ENCODE measurements around the gene ESYT2. TPM values are rescaled to one million over a fixed set of nuclear protein-coding genes. Genes with fewer than 3 reads are reported as not detected.

Gene ESYT2
- total and polyA plus RNA-seq, 2 of the 4 experiments (the other 2 are of a cell fraction), result 26.7 to 69.9 TPM

DNA sequence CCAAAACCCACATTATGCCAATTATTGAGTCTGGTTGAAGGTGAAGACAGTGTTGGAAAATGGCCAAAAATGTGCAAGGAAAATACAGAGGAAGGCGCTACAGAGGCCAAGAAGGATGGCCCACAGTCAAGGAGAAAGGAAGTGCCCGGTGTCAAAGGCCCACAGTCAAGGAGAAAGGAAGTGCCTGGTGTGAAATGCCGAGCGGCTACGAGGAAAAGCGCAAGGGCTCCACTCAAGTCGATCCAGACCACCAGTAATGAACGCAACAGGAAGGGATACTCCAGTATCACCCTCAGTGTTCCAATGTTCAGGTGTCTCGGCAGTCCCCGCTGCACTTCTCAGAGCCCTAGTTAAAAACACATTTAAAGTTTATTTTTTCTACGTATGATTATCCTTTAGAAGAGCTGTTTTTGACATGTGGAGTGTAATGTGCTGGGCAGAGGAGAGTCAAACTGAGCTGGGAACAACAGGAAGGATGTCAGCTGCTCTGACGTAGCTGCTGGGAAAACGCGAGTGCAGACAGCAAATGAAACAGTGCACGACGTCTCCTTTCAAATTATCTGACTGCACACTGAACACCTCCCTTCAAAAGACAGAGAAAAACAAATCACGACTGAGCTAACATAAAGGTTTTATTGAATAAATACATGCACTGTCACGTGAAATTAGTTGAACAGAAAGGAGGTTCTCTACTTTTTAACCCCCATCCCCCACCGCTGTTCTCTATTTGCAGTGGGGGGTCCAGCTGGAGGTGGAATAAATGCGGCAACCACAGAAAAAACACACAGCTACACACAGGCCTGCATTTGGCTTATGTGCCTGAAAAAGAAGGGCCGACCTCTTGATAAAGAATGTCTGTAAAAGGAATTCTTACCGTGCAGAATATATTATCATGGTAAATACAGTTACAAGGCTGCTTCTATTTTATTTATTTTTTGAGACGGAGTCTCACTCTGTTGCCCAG lies 98.6 kb downstream of the ESYT2 start:
- Histone ChIP-seq H3K18ac (ENCODE audit: low read depth, low read length) (no peak overlapping the region), H2BK15ac (ENCODE audit: low read depth, low read length) (no peak overlapping the region), H3K4me1 (ENCODE audit: control insufficient read depth, insufficient read depth, low read length) (peaks cover 2% of the 10 kb centered on the region; the same call in 1 of the 2 replicates), H3K36me3 (ENCODE audit: control insufficient read depth, insufficient read depth, low read length) (peaks cover 19% of the 10 kb centered on the region; the same call in 1 of the 2 replicates), H3K14ac (replicated peaks; ENCODE audit: low read depth, low read length) (no peak overlapping the region), H4K91ac (ENCODE audit: insufficient read depth, low read depth, low read length) (no peak overlapping the region), H4K20me1 (ENCODE audit: insufficient read depth, low read length) (no peaks in the 10 kb centered on the region), H3K23ac (ENCODE audit: low read depth, low read length) (no peak overlapping the region), H4K5ac (ENCODE audit: low read depth, low read length) (no peak overlapping the region), H3K27me3 (ENCODE audit: control insufficient read depth, insufficient read depth, low read length) (no peaks in the 10 kb centered on the region), H3K4ac (ENCODE audit: low read depth, low read length) (no peak overlapping the region), H3K9ac (ENCODE audit: low read depth, low read length) (no peak overlapping the region), H3K56ac (ENCODE audit: extremely low read depth, insufficient read depth, low read length) (no peak overlapping the region), H2AK9ac (replicated peaks; ENCODE audit: low read depth, low read length, poor library complexity) (no peak overlapping the region), H2AFZ (replicated peaks; ENCODE audit: low read length, poor library complexity) (peak overlapping the region; percentile 9), H3K9me1 (ENCODE audit: insufficient read depth, low read length) (peaks cover 10% of the 10 kb centered on the region; the same call in 1 of the 2 replicates), H2BK120ac (ENCODE audit: low read depth, low read length) (no peak overlapping the region), H3K79me1 (ENCODE audit: low read depth in 1 of 2, low read length in 2 of 2) (peaks cover 0 to 3% of the 10 kb centered on the region in 2 experiments; a peak in 2 of 4 replicates), H3K9me3 (ENCODE audit: control insufficient read depth, insufficient read depth, low read length) (no peaks in the 10 kb centered on the region), H3K4me3 (ENCODE audit: insufficient read depth, low read depth, low read length) (no peak overlapping the region), H4K8ac (ENCODE audit: low read depth in 2 of 2, low read length in 2 of 2) (no peak overlapping the region), H2BK5ac (ENCODE audit: low read depth, low read length, poor library complexity, severe bottlenecking) (no peak overlapping the region), H3K4me2 (ENCODE audit: low read depth, low read length) (no peak overlapping the region), H2AK5ac (ENCODE audit: low read depth, low read length) (no peak overlapping the region), H2BK20ac (ENCODE audit: low read depth, low read length) (no peak overlapping the region), H3K27ac (ENCODE audit: insufficient read depth, low read length) (no peak overlapping the region)
- no TSS peak for BruUV-seq (replicated peaks)
- peak; percentile 19 for DNase-seq
- ATAC-seq (ENCODE audit: low read depth), result no peak
- TF ChIP-seq RCOR1 (IDR thresholded peaks at IDR 0.05; ENCODE audit: insufficient replicate concordance, low read length) (no peak), SMC3 (IDR thresholded peaks at IDR 0.05; ENCODE audit: low read depth, low read length) (no peak), MXI1 (IDR thresholded peaks at IDR 0.05; ENCODE audit: borderline replicate concordance, low read depth, low read length) (no peak), MAZ (IDR thresholded peaks at IDR 0.05; ENCODE audit: borderline replicate concordance, low read depth, low read length) (no peak), BHLHE40 (IDR thresholded peaks at IDR 0.05; ENCODE audit: low read depth, low read length) (no peak), USF2 (IDR thresholded peaks at IDR 0.05; ENCODE audit: low read depth, low read length) (no peak), CEBPB (IDR thresholded peaks at IDR 0.05; ENCODE audit: low read depth, low read length) (no peak), MAFK (IDR thresholded peaks at IDR 0.05; ENCODE audit: low read depth, low read length) (no peak), NFE2L2 (IDR thresholded peaks at IDR 0.05; ENCODE audit: low read depth, low read length) (no peak), RAD21 (IDR thresholded peaks at IDR 0.05; ENCODE audit: low read length) (no peak), RFX5 (IDR thresholded peaks at IDR 0.05; ENCODE audit: low read depth, low read length) (no peak), CHD1 (IDR thresholded peaks at IDR 0.05; ENCODE audit: low read depth, low read length) (no peak)
- TF ChIP-seq, protein P1, sequence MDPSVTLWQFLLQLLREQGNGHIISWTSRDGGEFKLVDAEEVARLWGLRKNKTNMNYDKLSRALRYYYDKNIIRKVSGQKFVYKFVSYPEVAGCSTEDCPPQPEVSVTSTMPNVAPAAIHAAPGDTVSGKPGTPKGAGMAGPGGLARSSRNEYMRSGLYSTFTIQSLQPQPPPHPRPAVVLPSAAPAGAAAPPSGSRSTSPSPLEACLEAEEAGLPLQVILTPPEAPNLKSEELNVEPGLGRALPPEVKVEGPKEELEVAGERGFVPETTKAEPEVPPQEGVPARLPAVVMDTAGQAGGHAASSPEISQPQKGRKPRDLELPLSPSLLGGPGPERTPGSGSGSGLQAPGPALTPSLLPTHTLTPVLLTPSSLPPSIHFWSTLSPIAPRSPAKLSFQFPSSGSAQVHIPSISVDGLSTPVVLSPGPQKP (IDR thresholded peaks at IDR 0.05; ENCODE audit: borderline replicate concordance, low read depth, low read length), result no peak
- ChIA-PET POLR2A (ENCODE audit: unreplicated experiment) (no interaction called here), CTCF (interaction anchor here (0.5 kb wide), 1 partner anchor 33 kb away, joined by 3 read pairs; no protein-coding TSS in a partner anchor)
- WGBS, 2 experiments (ENCODE audit: extremely low coverage in 2 of 2, insufficient read length in 1 of 2), result 61% methylated on average over 3 of the region's 23 CpGs; no CpG with 5 or more reads in 1 of the 2 experiments
- in situ Hi-C loops (cut with MboI; ENCODE audit: low sequenced_read_pairs), result no loop called here
- intact Hi-C loops (cut with micrococcal nuclease), result no loop called here
- dilution Hi-C loops (cut with HindIII; ENCODE audit: low sequenced_read_pairs, unreplicated experiment), result no loop called here
